GM10248 (cell line): ENCODE results near the gene PAXX.

Experiments
- CTCF ChIA-PET: fragments of 300-600 bp; sonication (Branson Sonifier 250); formaldehyde crosslinking; extraction: SDS; loops from one replicate; lab custom pipeline; 2021; ENCODE audit warnings: antibody characterized with exemption; lab: Yijun Ruan, JAX
- POLR2A ChIA-PET: fragments of 350-650 bp; sonication (Branson Sonifier 250); formaldehyde crosslinking; extraction: SDS; loops from one replicate; lab custom pipeline; 2020; ENCODE audit warnings: antibody characterized with exemption; lab: Yijun Ruan, JAX
- DNase-seq: peaks from one replicate; pipeline ENCODE4 v3.0.0; 2012; ENCODE audit errors: extremely low spot score
- CTCF ChIP-seq: IDR thresholded peaks from 2 replicates; pipeline ENCODE4 v1.5.1; 2012; ENCODE audit warnings: mild to moderate bottlenecking, low read depth; ENCODE audit errors: extremely low read depth, missing control alignments, control extremely low read depth

The PAXX gene

GRCh38 chr9:137014166-137014565 is 21.9 kb downstream of the PAXX start:
- ChIA-PET CTCF (interaction anchor here (0.9 to 1.3 kb wide), 2 partner anchors 12 to 21 kb away, joined by 3 read pairs; no protein-coding TSS in a partner anchor), POLR2A (no interaction called here)
- no peak for DNase-seq
- TF ChIP-seq CTCF, result no peak

DNA sequence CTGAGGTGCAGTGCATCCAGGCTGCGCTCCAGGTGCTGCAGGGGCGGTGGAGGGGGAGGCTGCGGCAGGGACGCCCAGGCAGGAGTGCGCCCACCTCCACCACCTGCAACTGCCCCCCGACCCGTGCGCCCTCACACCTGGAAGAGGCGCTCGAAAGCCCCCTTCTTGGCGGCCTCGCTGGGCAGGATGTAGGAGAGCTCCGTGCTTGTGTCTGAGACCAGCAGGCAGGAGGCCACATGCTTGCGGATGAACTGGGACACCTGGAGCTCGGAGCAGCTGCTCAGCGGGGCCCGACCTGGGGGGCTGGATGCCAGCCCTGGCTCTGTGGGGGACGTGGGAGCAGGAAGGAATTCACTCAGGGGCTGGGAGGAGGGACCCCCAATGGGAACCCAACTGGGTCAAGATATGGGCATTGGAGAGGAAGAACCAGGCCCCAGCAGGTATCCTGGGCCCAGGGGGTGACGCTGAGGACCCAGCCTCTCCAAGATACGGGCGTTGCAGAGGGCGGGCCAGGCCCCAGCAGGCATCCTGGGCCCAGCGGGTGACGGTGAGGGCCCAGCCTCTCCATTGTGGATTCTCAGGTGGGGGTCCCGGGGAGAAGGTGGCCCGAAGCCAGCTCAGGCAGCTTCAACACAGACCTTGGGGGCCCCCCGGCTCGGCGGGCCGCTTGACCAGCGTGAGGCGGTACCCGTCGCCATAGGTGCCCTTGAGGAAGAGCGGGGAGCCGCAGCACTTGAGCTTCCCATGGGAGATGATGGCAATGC is 22.7 kb downstream of the PAXX start:
- POLR2A ChIA-PET, result no interaction called here
- no peak for DNase-seq
- CTCF ChIA-PET, result interaction anchor here (0.9 to 1.5 kb wide), 4 partner anchors 11 to 49 kb away, joined by 3 to 7 read pairs (median 3); partner anchors contain the start of gene ABCA2
- TF ChIP-seq CTCF, result no peak

DNA sequence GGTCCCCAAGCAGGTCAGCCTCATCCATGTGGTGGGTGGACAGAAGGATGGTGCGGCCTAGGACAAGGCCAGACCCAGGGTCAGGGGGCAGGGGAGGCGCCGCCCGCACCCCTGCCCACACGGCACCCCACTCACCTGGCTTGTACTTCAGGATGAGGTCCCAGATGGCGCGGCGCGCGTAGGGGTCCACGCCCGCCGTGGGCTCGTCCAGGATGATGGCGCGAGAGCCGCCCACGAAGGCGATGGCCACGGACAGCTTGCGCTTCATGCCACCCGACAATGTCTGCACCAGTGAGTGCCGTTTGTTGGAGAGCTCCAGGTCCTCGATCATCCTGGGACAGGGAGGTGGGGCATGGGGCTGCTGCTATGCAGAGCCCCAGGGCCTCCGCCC is 23.3 kb downstream of the PAXX start:
- POLR2A ChIA-PET, result no interaction called here
- CTCF ChIA-PET, result interaction anchor here (1.3 to 1.5 kb wide), 3 partner anchors 14 to 48 kb away, joined by 3 to 7 read pairs (median 3); partner anchors contain the start of gene ABCA2
- no peak for DNase-seq
- no peak for TF ChIP-seq CTCF

DNA sequence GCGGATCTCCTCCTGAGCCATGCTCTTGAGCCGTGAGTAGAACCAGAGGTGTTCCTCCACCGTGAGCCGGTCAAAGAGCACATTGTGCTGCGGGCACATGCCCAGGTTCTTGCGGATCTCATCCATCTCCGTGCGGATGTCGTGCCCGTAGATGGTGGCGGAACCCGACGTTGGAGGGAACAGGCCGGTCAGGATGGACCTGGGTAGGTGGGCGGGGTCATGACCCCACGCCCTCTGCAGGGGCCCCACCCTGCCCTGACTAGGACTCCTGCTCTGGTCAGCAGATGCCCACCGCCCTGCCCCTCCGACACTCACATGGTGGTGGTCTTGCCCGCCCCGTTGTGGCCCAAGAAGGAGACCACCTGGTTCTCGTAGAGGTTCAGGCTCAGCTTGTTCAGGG is 23.8 kb downstream of the PAXX start:
- DNase-seq, result no peak
- no peak for TF ChIP-seq CTCF
- ChIA-PET CTCF (interaction anchor here (1.3 to 1.5 kb wide), 2 partner anchors 13 to 48 kb away, joined by 3 to 7 read pairs; partner anchors contain the start of gene ABCA2), POLR2A (no interaction called here)

DNA sequence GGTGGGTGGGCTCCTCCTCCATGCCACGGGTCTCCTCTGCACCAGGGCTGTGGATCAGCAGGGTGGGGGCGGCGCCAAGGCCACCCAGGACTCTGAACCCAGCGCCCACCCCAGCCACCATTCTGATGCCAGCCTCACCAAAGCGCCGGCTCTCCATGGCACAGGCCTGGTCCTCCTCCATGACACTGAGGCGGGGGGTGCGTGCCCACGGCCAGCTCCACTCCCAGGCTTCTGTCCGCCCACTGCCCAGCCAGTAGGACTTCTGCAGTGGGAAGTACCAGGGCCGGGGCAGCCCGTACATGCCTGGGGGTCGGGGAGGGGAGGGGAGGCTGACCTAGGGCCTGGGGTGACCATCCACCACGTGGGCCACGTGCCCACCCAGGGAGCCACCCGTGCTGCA is 24.2 kb downstream of the PAXX start:
- POLR2A ChIA-PET, result no interaction called here
- DNase-seq, result no peak
- CTCF ChIA-PET, result interaction anchor here (1.5 kb wide), 1 partner anchor 13 kb away, joined by 7 read pairs; the partner anchor contains the start of gene ABCA2
- TF ChIP-seq CTCF, result no peak

DNA sequence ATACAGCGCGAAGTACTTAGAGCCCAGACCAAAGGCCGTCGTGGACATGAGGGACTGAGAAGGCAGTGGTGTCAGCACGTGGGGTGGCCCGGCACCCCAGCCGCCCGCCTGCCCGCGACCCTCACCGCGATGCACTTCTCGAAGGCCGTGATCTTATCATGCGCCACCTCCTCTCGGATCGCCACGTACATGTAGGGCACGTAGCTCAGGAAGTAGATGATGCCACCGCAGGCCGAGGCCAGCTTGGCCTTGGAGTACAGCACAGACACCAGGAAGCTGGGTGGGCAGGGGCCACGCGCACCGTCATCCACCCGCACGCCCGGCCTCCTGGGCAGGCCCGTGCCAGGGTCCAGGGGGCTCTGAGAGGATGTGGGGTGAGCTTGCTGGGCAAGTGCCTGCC is 24.8 kb downstream of the PAXX start:
- no peak for TF ChIP-seq CTCF
- CTCF ChIA-PET, result interaction anchor here (5.1 kb wide), 1 partner anchor 12 kb away, joined by 39 read pairs; the partner anchor contains the start of gene ABCA2
- POLR2A ChIA-PET, result no interaction called here
- no peak for DNase-seq
